GM18861 (cell line): ENCODE measurements around the gene SORCS3.

ENCODE experiments used
- ATAC-seq: cut with Tn5 transposase; IDR thresholded peaks from one replicate; pipeline ENCODE4 v1.9.1; 2021; ENCODE audit not compliant: unreplicated experiment

Gene SORCS3

DNA sequence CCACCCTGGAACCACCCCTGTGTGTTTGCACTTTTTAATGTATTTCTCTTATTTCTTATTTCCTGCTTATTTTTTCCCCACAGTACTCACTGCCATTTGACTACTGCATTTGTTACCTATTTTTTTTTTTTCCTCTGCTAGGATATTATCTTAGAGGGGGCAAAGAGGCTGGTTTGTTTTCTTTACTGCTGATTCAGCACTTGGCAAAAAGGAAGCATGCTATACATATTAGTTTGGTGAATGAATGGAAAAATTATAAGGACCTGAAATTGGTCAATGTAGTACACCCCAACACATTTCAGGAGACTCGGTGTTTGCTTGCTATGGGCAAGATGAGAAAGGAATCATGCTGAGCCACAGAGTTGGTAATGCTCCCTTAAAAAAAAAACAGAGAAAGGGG, 193.5 kb downstream of the SORCS3 start:
- no peak for ATAC-seq

DNA sequence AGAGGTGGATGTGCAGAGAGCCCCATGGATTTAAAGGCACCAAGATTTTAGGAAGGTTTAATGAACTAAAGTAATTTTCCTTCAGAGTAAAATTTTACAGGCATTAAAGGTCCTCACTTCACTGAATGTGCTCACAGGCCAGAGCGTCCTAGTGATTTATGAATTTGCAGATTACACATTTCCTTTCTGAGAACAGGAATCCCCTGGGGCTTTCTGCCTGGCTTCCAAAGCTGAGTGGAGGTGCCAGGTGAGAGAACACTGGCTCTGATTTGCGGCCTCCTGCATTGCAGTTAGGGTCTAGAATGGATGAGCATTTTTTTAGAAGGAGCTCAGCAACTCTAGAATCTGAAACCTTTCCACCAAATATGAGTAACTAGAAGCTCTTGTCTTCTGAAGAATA, 194.3 kb downstream of the SORCS3 start:
- peak; percentile 46 for ATAC-seq

DNA sequence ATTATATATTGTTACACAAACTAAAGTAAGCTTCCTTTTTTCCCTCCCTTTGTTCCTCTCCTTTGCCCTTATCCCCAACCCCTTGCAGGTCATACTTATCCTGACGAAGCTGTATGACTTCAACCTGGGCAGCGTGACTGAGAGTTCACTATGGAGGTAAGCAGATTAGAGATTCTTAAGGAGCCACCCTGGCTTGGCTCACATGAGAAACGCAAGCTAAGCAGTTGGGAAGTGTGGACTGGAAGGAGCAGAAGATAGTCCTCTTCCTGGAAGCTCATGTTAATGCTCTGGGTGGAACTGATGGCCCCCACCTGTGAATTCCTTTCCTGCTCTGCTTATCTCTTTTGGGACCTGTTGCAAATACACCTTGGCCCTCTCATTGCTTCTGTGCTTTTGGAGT, 201.6 kb downstream of the SORCS3 start:
- no peak for ATAC-seq

DNA sequence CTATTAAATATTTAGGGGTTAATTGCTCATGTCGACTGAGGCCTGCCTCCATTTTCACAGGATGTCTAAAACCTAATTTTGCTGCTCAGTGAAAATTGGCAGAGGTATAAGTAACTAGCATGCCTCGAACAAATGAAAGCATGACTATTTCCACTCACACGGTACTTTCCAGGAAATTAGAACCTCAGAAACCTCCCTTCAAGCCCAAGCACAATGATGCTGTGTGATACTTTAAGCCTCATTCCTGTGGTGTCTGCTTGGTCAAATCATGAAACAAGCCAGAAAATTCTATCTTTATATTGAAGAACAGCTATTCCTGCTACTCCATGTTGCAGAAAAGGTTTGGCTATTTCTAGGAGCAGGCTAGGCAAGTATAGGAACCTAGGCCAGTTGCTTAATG, 203.0 kb downstream of the SORCS3 start:
- peak; percentile 44 for ATAC-seq

DNA sequence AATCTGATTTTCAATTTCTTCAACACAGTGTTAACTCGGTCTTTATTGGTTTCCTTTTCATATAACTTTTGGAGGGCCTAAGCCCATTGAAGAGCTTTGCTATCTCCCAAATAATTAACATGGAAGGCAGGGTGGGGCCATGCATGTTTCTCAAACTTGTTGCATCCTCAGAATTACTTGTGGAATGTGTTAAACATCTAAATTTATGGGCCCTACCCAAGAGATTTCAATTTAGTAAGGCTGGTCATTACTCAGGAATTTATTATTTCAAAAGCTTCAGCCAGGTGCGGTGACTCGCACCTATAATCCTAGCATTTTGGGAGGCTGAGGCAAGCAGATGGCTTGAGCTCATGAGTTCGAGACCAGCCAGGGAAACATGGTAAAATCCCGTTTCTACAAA, 208.9 kb downstream of the SORCS3 start:
- no peak for ATAC-seq

DNA sequence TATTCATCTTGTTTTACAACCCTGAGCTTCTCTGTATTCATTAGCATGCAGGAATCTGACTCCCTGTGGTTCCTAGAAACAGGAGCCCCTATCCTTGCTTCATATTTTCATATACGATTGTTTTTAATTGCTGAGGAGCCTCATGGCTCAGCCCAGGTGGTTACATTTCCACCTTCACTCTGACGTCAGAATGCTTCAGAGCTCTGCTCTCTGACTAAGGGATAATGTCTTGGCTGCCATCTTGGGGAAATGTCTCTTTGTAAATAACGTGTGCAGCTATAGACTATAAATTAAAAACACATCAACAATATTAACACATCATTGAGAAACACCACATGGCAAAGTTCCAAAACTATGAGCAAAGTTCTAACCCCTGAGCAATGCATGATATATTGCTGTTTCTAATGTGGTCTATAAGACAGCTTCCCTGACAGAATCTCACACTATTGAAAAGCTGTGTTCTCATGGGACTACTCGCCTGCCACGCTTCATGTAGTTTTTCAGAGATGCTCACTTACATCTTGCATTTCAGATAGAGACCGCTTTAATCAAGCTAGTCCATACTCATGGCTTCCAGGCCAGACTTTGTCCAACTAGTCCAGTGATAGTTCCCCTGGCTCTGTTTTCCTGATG, 227.0 kb downstream of the SORCS3 start:
- ATAC-seq: no peak

DNA sequence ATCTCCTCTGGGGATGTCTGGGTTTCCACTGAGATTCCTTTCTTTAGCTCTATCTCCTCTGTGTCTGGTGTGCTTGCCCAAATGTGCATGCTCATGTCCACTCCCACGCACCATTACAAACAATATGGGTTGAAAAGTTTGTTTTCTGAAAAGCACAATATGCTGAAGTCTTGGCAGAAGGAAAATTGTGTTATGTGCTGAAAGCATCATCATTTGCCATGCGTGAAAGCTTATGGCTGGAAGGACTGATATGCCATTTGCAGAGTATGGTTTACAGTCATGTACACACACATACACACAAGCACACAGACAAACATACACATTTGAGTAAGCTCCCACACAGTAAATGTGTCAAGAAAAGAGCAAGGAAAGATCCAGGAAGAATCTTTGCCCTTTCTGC, 231.6 kb downstream of the SORCS3 start:
- ATAC-seq: no peak

DNA sequence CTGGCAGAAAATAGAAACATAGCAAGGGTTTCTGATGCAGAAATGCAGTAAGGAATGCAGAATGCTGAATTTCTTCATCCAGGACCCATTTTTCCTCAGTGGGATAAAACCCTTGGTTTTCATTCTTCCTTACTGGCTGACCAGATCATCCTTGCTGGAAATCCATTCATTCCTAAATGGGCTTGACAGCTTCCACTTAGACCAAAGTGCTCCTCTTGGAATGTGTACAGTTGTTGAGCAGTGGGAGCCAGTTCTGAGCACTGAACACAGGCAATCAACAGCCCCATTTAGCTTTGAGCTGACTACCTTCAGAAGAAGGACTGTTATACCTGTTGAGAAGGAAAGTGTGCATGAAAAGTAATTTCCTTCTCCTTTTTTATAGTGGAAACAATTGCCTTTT, 232.1 kb downstream of the SORCS3 start:
- no peak for ATAC-seq

DNA sequence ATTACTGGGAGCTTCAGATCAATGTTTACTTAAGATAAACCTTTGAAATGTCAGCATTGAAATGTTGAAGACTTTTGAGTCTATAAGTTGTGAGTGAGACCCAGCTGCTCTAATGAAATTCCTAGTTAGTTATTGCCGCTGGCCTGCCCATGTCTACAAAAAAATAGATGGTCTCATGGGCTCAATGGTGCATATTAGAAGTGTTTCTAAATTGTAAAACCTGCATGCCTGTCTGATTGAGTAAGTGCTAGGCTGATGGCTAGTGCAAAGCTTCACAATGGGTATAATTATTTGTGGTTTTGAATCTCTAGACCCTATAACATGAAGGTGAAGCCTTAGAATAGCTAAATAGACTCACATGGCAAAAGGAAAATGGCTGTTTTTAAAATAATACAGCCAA, 234.5 kb downstream of the SORCS3 start:
- ATAC-seq: no peak

DNA sequence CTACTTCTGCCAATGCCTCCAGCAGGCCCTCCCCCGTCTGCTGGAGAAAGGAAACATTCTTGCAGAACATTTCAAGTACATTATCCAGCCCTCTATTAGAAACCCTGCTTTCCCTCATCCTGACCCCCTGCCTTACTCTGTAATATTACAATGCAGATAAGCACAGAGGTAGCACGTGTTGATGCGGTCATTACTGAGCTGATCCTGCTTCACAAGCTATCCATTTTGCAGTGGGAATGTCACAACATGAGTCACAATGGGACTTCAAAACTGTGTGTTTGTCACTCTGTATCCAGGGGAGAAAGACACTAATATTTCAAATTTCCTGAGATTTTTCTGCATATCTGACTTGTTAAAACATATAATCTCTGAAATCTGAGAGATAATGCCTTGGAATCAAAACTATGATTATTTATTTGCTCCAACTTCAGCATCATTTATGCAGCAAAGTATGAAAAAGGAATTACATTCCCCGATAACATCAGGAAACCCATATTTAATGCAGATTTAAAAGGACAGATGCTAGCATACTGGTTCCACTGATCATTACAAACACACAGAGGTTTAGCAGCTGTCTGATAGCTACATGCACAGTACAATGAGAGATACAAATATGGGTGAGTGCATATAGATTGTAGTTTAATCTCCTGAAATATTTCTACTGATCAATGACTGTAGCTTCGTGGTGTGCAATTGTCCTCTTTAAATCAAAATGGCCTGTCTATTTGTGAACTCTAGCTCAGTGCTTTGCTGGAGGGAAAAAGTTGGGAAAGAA, 239.7 kb downstream of the SORCS3 start:
- ATAC-seq: no peak

DNA sequence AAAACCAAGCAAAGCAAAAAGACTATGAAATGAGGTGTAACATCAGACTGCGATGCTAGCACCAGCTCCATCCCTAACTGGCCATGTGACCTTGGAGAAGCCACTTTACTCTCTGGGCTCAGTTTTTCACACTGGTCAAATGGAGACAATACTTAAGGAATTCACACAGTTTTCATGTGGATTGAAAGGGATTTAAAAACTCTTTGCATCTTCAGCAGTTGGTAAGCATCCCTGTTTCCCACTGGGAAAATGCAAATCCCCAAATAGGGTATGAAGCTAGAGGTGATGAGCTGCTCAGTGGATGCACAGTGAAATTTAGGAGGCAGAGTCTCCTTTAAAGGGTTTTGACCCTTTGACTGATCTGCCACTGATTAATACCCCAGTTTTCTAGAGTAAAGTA, 240.7 kb downstream of the SORCS3 start:
- ATAC-seq: no peak

DNA sequence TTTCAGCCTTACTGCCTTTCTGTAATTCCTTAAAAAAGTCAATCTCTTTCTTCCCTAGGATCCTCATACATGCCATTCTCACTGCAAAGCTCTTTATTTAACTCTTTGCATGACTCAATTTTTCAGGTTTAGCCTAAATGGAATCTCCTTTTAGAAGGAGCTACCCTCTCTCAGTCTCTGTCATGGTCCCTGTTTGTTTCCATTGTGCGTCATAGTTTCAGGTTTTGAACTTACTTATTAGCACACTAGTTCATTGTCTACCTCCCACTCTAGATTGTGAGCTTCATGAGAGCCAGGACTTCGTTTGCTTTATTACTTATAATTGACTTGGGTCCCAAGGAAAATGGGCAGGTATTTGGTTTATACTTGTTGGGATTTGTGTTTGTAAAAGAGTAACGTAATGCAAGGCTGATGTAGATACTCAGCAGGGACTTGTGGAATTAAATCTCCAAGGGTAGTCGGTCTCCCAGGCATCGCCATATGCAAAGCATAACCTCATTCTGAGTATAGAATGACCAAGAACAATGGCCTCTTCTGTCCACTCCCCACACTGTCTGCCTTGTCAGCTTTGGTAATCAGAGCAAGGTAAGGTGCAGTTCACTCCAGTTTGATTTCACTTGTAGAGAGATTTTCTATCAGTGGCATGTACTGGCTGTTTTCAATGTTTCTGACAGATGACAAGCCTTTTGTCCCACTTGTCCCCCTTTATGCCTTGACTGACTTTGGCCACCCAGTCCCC, 252.0 kb downstream of the SORCS3 start:
- peak; percentile 60 for ATAC-seq

DNA sequence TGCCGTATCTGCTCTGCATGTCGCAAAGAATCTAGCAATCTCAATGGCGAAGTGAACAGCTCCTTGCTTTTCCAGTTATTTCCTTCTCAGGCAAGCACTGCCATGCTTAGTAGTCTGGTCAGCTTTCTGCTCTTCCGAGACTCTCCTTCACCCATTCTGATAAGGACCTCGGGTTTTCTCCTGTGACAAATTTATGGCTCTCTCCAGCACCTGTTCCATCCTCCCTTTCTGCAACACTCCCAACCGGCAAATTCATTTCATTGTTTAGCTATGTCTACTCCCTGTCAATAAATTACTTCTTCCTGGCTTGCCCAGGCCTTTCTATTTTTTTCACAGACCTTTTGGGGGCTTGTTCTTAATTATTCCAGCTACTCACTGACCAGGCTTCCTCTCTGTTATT, 252.6 kb downstream of the SORCS3 start:
- no peak for ATAC-seq

DNA sequence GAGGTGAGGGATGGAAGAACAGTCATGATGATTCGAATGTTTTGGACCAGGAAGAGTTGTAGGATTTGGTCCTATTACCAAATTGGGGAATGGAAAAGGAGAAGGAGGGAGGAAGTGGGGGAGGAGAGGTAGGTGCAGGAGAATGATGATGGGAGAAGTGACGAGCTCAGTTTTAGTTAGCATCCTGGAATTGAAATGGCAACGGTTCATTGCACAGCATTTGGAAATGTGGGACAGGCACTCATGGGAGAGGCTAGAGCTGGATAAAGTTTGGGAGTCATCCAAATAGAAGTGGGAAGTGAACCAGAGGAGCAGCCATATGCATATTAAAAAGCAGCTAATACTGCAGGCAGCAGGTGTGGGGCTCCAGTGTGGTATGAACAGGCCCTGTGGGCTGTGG, 253.6 kb downstream of the SORCS3 start:
- ATAC-seq: no peak

DNA sequence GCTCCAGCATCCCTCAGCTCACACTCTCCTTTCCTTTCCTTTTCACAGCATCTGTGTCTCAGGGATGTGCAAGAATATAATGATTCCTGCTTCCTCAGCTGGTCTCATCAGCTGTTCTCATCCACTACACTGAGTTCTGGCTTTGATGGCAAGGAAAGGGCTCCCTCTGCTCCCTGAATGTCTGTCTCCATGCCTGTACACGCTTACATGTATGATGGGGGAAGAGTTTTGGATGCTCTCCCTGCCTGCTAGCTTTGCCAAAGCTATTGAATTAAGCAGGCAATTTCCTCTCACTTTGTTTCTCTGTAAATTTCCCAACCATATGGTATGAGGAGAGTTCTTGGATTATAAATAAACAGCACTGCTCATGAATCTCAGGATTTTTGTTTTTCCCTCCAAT, 254.5 kb downstream of the SORCS3 start:
- no peak for ATAC-seq

DNA sequence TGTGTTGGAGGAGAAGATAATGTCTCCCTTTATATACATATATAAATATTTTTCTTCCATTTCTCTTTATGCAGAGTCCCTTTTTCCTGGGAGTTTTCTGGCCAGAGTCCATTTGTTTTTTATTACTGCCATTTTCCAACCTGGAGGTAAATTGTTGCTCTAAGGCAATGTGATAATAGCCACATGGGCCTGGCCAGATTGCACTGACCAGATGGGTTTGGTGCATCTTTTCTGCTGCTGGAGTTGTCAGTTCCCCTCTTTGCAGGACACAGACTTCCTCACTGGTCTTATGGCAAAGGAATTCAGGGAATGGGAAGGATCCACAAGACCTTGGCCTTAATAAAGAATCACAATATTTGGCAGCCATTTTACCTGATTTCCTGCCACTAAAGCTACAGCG, 254.9 kb downstream of the SORCS3 start:
- ATAC-seq: no peak

DNA sequence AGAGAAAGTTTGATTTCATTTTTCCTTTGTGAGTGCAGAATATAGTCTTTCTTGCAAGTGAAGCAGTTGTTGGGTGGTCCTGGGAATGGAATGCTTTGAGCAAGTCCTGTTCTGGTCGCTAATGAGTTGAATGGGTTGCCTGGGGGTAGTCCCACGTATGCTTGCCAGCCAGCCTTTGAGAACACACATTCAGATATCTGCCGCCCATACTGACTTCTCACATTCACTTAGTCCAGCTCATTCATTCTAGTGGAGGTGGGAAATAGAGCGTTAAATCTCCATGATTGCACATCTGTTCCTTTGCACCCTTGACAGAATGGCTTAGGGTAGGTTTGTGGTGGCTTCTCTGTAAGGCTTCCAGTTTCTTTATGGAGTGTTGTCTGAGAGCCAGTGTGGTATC, 256.6 kb downstream of the SORCS3 start:
- no peak for ATAC-seq

DNA sequence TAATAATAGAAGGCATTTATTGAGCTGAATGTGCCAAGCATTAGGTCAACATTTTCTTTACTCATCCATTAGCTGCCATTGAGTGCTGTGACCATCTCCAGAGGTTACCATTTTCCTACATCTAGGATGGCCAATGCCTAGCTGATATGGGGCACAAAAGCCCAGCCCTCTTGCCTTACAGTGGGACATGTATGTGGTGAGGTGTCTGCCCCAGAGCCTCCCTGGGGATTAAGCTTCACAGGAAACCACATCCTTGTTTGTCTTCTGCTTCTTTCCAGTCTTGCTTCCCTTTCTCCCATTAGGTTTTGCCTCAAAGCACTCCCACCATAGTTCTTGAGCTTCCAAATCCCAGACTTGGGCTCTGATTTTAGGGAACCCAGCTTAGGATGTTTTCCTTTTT, 258.7 kb downstream of the SORCS3 start:
- ATAC-seq: peak; percentile 79

DNA sequence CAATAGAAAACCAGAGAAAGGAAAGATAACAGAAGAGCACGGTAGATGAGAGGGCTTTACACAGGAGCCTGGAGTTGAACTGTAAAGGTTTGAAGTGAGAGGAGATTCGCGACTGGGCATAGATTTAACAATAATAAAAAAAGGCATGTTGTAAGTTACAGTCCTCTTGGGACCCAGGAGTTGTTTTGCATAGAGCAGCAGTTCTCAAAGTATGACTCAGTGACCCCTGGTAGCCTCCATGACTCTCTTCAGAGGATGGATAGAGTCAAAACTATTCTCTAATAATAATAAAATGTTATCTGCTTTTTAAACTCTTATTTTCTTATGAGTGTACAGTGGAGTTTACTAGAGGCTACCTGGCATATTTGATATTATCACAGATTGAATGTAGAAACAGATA, 262.3 kb downstream of the SORCS3 start:
- ATAC-seq: peak; percentile 35

DNA sequence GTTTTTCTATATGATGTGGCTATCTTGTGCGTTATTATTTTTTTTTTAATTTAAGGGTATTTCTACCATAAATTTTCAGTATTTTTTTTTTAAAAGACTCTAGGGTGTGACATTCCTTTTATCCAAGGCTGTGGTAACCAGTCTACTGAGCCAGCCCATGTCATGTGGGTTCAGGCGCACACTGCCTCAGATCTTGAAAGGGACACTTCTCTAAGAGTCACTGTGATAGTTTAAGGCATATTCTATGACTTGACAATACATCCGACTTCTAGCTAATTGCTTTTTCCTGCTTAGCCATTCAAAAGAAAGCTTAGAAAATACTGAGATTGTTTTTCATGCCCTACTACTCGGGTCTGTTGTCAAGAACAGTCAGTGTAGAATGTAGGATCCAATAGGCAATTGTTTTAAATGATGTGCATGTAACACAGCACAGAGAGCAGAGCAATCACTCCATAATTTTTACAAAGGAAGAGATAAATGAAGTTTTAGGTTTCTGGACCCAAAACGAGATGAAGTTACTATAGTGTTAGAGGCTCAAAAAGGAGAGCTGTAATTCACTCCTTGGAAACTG, 263.7 kb downstream of the SORCS3 start:
- ATAC-seq: no peak

DNA sequence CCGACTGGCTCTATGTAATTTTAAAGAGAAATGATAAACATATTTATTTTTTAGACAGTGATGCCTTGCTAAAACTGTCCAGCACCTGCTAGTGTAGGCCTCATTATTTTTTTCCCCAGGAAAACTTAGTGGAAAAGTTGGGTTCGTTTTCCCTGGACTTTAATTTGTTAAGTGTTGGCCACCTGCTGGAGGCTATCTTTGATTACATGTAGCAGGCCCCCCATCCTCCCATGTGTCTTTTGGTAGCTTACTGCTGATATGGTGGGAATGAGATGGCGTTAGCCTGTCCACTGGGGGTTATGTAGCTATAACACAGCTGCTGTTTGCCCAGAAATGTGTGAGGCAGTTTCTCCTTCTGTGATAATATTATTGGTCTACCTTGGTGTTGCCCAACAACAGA, 265.0 kb downstream of the SORCS3 start:
- no peak for ATAC-seq

DNA sequence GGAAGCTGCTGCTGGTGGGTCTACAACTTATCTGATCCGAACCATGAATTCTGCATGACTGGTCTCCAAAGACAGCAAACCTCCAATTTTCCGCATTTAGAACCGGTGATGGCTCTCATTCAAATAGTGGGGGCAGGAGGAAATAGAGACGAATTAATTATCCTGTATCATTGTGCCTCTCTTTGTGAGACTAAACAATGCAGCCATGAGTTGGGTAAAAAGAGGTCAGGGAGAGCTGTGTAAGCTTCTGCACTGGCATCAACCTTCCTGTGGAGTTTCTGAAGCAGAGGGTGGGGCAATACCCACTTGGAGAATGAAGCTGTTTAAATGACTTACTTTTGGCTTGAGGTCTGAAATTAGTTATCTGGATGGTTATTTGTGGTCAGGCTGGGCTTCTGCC, 266.4 kb downstream of the SORCS3 start:
- ATAC-seq: no peak
